Lung (tissue), 12 donors: ENCODE data around the gene CASP3. TPM values are rescaled to one million over a fixed set of nuclear protein-coding genes. Genes with fewer than 3 reads are reported as not detected.

Experiments used
- ATAC-seq: fragments of 200-7000 bp; cut with Tn5 transposase; one replicate; pipeline ENCODE4 v1.9.1; 2020; ENCODE audit warnings: moderate number of reproducible peaks; ENCODE audit not compliant: insufficient read depth, low FRiP score
- DNase-seq, 3 donors: peaks; one replicate each; pipeline ENCODE4 v3.0.0-alpha.2; 2013 to 2017
- H3K27ac ChIP-seq, 2 donors: one replicate each; pipeline ENCODE4 v1.5.1; 2013; ENCODE audit warnings: mild to moderate bottlenecking in 2 of 2, moderate library complexity in 2 of 2, control low read depth in 1 of 2, inconsistent platforms in 1 of 2, low read depth in 1 of 2, low read length in 1 of 2
- H3K27me3 ChIP-seq, 3 donors: one replicate each; pipeline ENCODE4 v1.5.1; 2013; ENCODE audit warnings: low read length in 2 of 3; ENCODE audit not compliant: control insufficient read depth in 3 of 3, insufficient read depth in 3 of 3
- H3K36me3 ChIP-seq, 4 donors: one replicate each; pipeline ENCODE4 v1.5.1; 2013; ENCODE audit warnings: low read length in 4 of 4, mild to moderate bottlenecking in 1 of 4, moderate library complexity in 1 of 4; ENCODE audit not compliant: control insufficient read depth in 4 of 4, insufficient read depth in 4 of 4
- H3K4me1 ChIP-seq, 5 donors: one replicate each; pipeline ENCODE4 v1.5.1; 2013; ENCODE audit warnings: low read length in 5 of 5, mild to moderate bottlenecking in 2 of 5, moderate library complexity in 1 of 5; ENCODE audit not compliant: control insufficient read depth in 5 of 5, insufficient read depth in 5 of 5
- H3K4me3 ChIP-seq: one replicate; pipeline ENCODE4 v1.5.1; 2013; ENCODE audit warnings: mild to moderate bottlenecking, control low read depth, moderate library complexity
- H3K9ac ChIP-seq, 2 donors: one replicate each; pipeline ENCODE4 v1.5.1; 2013; ENCODE audit warnings: low read length in 2 of 2, control low read depth in 1 of 2; ENCODE audit not compliant: insufficient read depth in 1 of 2
- H3K9me3 ChIP-seq, 4 donors: one replicate each; pipeline ENCODE4 v1.5.1; 2013; ENCODE audit warnings: low read length in 3 of 4, mild to moderate bottlenecking in 1 of 4, moderate library complexity in 1 of 4; ENCODE audit not compliant: control insufficient read depth in 4 of 4, insufficient read depth in 3 of 4
- CTCF ChIP-seq: IDR thresholded peaks from 2 replicates; pipeline ENCODE4 v1.5.1; 2012; ENCODE audit warnings: mild to moderate bottlenecking; ENCODE audit errors: control extremely low read depth, extremely low read depth
- WGBS, 2 donors: extraction: QIAGEN DNeasy Blood & Tissue Kit; methylation state at CpG; one replicate each; pipeline ENCODE4 v1.1.7; 2013; 5-methylcytosine and 5-hydroxymethylcytosine counted together
- polyA plus RNA-seq, 2 donors: library from polyadenylated mRNA; stranded (reverse); fragments of 200-250 nt; gene quantifications; one replicate each; pipeline ENCODE4 v1.2.1, GENCODE V29; 2013
- total RNA-seq, 2 donors: library from RNA; depleted of rRNA in 1 of 2; stranded (reverse); fragments of >200 nt in 1 of 2; gene quantifications; one replicate each; pipeline ENCODE4 v1.2.1, GENCODE V29; 2014 to 2021
- donor health status: control.
- donor health status: control.
- donor health status: Bipolar disorder and iron deficiency.
- donor health status: healthy.
- donor health status: DM: yes; HTN: yes; CAD: no.

The CASP3 gene
- total and polyA plus RNA-seq, 4 donors: 9.3 to 30.4 (median 16.7) TPM

- peak in 1 of 3 donors; percentile 40 for DNase-seq
- WGBS, 2 donors: 7 to 8% methylated on average over 6 of the region's 6 CpGs
- TF ChIP-seq CTCF: no peak
- H3K4me3 ChIP-seq: peak overlapping the region; percentile 70
- H3K27me3 ChIP-seq: no peaks in the 10 kb centered on the region
- peak overlapping the region; percentile 99 for H3K27ac ChIP-seq
- peak overlapping the region; percentile 63 to 80 for H3K9ac ChIP-seq
- H3K36me3 ChIP-seq: peaks cover 0 to 10% (median under 1%) of the 10 kb centered on the region in 4 donors
- ATAC-seq: no peak
- H3K4me1 ChIP-seq: peaks cover 0 to 30% (median 19%) of the 10 kb centered on the region in 5 donors
- no peaks in the 10 kb centered on the region for H3K9me3 ChIP-seq
Observed at GRCh38 chr4:184648054-184648312, 1.3 kb downstream of the CASP3 start.

GRCh38 chr4:184647266-184648053 is 1.8 kb downstream of the CASP3 start:
- H3K27ac ChIP-seq: peak overlapping the region; percentile 99
- no peaks in the 10 kb centered on the region for H3K9me3 ChIP-seq
- WGBS, 2 donors: 67 to 79% methylated on average over 7 of the region's 7 CpGs
- peaks cover 0 to 32% (median 19%) of the 10 kb centered on the region in 5 donors for H3K4me1 ChIP-seq
- no peaks in the 10 kb centered on the region for H3K27me3 ChIP-seq
- peak overlapping the region; percentile 63 to 80 for H3K9ac ChIP-seq
- no peak for TF ChIP-seq CTCF
- peak in 2 of 3 donors; percentile 11 to 21 for DNase-seq
- no peak for ATAC-seq
- peaks cover 0 to 10% (median 0%) of the 10 kb centered on the region in 4 donors for H3K36me3 ChIP-seq
- H3K4me3 ChIP-seq: peak overlapping the region; percentile 70

- no peak for DNase-seq
Observed at GRCh38 chr4:184645904-184646610, 3.2 kb downstream of the CASP3 start.

More at GRCh38 chr4:184645904-184646610, 3.2 kb downstream of the CASP3 start:
- WGBS, 2 donors: 44 to 63% methylated on average over 6 of the region's 6 CpGs
- Histone ChIP-seq H3K27me3 (no peaks in the 10 kb centered on the region), H3K4me3 (no peak overlapping the region), H3K9me3 (no peaks in the 10 kb centered on the region), H3K4me1 (peaks cover 0 to 35% (median 19%) of the 10 kb centered on the region in 5 donors), H3K36me3 (peaks cover 0 to 13% (median 2%) of the 10 kb centered on the region in 4 donors), H3K27ac (no peak overlapping the region), H3K9ac (peak overlapping the region in 1 of 2 donors; percentile 42)
- no peak for TF ChIP-seq CTCF
- no peak for ATAC-seq
